HepG2 (cell line): Measurements from ENCODE around the gene ATG16L2. TPM values are rescaled to one million over a fixed set of nuclear protein-coding genes. Genes with fewer than 3 reads are reported as not detected.
A peak's percentile ranks its signal among the peaks of the same experiment; 100 is the strongest.

Experiments
- DNMT3B ChIP-seq: conservative IDR thresholded peaks from 2 replicates; pipeline ENCODE4 v1.6.1; 2016; ENCODE audit warnings: missing biosample characterization, control low read depth
- GATAD1 ChIP-seq: IDR thresholded peaks from 2 replicates; pipeline ENCODE4 v1.6.1; 2016; ENCODE audit warnings: missing genetic modification reagents, missing compliant biosample characterization
- HDAC1 ChIP-seq: sonication (generic); formaldehyde crosslinking; IDR thresholded peaks from 2 replicates; pipeline ENCODE4 v1.5.1; 2020; ENCODE audit warnings: mild to moderate bottlenecking, missing genetic modification reagents
- JUND ChIP-seq: sonication (generic); formaldehyde crosslinking; IDR thresholded peaks from 2 replicates; pipeline ENCODE4 v1.8.0; 2022; ENCODE audit warnings: mild to moderate bottlenecking, missing genetic modification reagents
- MYC ChIP-seq: sonication (generic); formaldehyde crosslinking; IDR thresholded peaks from 2 replicates; pipeline ENCODE4 v1.9.0; 2021; ENCODE audit warnings: missing genetic modification reagents, borderline replicate concordance
- PITX1 ChIP-seq: sonication (generic); formaldehyde crosslinking; IDR thresholded peaks from 2 replicates; pipeline ENCODE4 v1.5.1; 2020; ENCODE audit warnings: mild to moderate bottlenecking, missing genetic modification reagents
- ZNF20 ChIP-seq: sonication (generic); formaldehyde crosslinking; IDR thresholded peaks from 2 replicates; pipeline ENCODE4 v1.4.0; 2020; ENCODE audit warnings: mild to moderate bottlenecking, moderate library complexity, missing genetic modification reagents
- ZNF276 ChIP-seq: sonication (generic); formaldehyde crosslinking; IDR thresholded peaks from 2 replicates; pipeline ENCODE4 v1.4.0; 2020; ENCODE audit warnings: mild to moderate bottlenecking, low read depth, missing genetic modification reagents
- ZNF292 ChIP-seq: sonication (generic); formaldehyde crosslinking; IDR thresholded peaks from 2 replicates; pipeline ENCODE4 v1.8.1; 2022; ENCODE audit warnings: mild to moderate bottlenecking, low read depth, missing genetic modification reagents, borderline replicate concordance
- ZNF34 ChIP-seq: sonication (generic); formaldehyde crosslinking; IDR thresholded peaks from 2 replicates; pipeline ENCODE4 v1.4.0; 2020; ENCODE audit warnings: mild to moderate bottlenecking, missing genetic modification reagents, borderline replicate concordance
- ZNF350 ChIP-seq: sonication (generic); formaldehyde crosslinking; IDR thresholded peaks from 2 replicates; pipeline ENCODE4 v1.4.0; 2020; ENCODE audit warnings: mild to moderate bottlenecking, low read depth, missing genetic modification reagents, borderline replicate concordance
- polyA plus RNA-seq, 8 experiments: library from polyadenylated mRNA; depleted of rRNA in 3 of 8; stranded (reverse) in 7 of 8; unstranded in 1 of 8; fragments of >200 nt; fragmentation: Illumina TruSeq in 4 of 8; extraction: Trizol in 4 of 8; gene quantifications; 2 replicates each; pipeline versions ENCODE4 v1.2.1 to v1.2.3, GENCODE V29; 2011 to 2016; ENCODE audit warnings: low read depth in 4 of 8, missing spikeins in 1 of 8, mixed read lengths in 1 of 8; ENCODE audit not compliant: insufficient read depth in 1 of 8
- total RNA-seq, 5 experiments: library from RNA; depleted of rRNA; stranded (reverse); fragments of >200 nt; fragmentation: Illumina TruSeq; extraction: Trizol; gene quantifications; 2 replicates each; pipeline ENCODE4 v1.2.3, GENCODE V29; 2016; ENCODE audit warnings: low read depth in 1 of 5
- TF ChIP-seq, protein P1 (sequence below): sonication (generic); formaldehyde crosslinking; conservative IDR thresholded peaks from 2 replicates; pipeline ENCODE4 v1.5.0; 2020; ENCODE audit warnings: missing genetic modification reagents
- TF ChIP-seq, protein P2 (sequence below): IDR thresholded peaks from 2 replicates; pipeline ENCODE4 v1.6.1; 2016; ENCODE audit warnings: low read depth, borderline replicate concordance
- TF ChIP-seq, protein P3 (sequence below): sonication (generic); formaldehyde crosslinking; IDR thresholded peaks from 2 replicates; pipeline ENCODE4 v1.5.0; 2020; ENCODE audit warnings: mild to moderate bottlenecking, missing genetic modification reagents
- TF ChIP-seq, protein P4 (sequence below): sonication (generic); formaldehyde crosslinking; IDR thresholded peaks from 2 replicates; pipeline ENCODE4 v1.4.0; 2020; ENCODE audit warnings: missing genetic modification reagents
- TF ChIP-seq, protein P5 (sequence below): IDR thresholded peaks from 2 replicates; pipeline ENCODE4 v1.6.1; 2016; ENCODE audit warnings: low read depth, control low read depth

Gene ATG16L2
- total and polyA plus RNA-seq, 2 of the 13 experiments (the other 11 are each of a cell fraction or from before 2014, with no cell fraction given) = 6.2 to 14.8 TPM

- 0 out of 2 replicates have a peak, but pooled peaks have one; percentile 3 for TF ChIP-seq GATAD1 (CRISPR knock-in tag)
- no peak for TF ChIP-seq DNMT3B (CRISPR knock-in tag)
- TF ChIP-seq HDAC1 (CRISPR knock-in tag) = peak; percentile 65
- no peak for TF ChIP-seq ZNF276 (CRISPR knock-in tag)
- TF ChIP-seq, protein P1, sequence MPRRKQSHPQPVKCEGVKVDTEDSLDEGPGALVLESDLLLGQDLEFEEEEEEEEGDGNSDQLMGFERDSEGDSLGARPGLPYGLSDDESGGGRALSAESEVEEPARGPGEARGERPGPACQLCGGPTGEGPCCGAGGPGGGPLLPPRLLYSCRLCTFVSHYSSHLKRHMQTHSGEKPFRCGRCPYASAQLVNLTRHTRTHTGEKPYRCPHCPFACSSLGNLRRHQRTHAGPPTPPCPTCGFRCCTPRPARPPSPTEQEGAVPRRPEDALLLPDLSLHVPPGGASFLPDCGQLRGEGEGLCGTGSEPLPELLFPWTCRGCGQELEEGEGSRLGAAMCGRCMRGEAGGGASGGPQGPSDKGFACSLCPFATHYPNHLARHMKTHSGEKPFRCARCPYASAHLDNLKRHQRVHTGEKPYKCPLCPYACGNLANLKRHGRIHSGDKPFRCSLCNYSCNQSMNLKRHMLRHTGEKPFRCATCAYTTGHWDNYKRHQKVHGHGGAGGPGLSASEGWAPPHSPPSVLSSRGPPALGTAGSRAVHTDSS (CRISPR knock-in tag) = 0 out of 2 replicates have a peak, but pooled peaks have one; percentile 68
- no peak for TF ChIP-seq ZNF20
- TF ChIP-seq ZNF34 (CRISPR knock-in tag) = no peak
- TF ChIP-seq MYC (CRISPR knock-in tag) = peak; percentile 52; the same call in 1 of the 2 replicates
- peak; percentile 75 for TF ChIP-seq PITX1
- TF ChIP-seq, protein P2, sequence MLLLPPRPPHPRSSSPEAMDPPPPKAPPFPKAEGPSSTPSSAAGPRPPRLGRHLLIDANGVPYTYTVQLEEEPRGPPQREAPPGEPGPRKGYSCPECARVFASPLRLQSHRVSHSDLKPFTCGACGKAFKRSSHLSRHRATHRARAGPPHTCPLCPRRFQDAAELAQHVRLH (CRISPR knock-in tag) = 0 out of 2 replicates have a peak, but pooled peaks have one; percentile 30
- TF ChIP-seq ZNF292 = peak; percentile 86
- TF ChIP-seq JUND (CRISPR knock-in tag) = 0 out of 2 replicates have a peak, but pooled peaks have one; percentile 20
- TF ChIP-seq, protein P3, sequence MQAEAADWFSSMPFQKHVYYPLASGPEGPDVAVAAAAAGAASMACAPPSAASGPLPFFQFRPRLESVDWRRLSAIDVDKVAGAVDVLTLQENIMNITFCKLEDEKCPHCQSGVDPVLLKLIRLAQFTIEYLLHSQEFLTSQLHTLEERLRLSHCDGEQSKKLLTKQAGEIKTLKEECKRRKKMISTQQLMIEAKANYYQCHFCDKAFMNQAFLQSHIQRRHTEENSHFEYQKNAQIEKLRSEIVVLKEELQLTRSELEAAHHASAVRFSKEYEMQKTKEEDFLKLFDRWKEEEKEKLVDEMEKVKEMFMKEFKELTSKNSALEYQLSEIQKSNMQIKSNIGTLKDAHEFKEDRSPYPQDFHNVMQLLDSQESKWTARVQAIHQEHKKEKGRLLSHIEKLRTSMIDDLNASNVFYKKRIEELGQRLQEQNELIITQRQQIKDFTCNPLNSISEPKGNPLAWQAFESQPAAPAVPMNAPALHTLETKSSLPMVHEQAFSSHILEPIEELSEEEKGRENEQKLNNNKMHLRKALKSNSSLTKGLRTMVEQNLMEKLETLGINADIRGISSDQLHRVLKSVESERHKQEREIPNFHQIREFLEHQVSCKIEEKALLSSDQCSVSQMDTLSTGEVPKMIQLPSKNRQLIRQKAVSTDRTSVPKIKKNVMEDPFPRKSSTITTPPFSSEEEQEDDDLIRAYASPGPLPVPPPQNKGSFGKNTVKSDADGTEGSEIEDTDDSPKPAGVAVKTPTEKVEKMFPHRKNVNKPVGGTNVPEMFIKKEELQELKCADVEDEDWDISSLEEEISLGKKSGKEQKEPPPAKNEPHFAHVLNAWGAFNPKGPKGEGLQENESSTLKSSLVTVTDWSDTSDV (CRISPR knock-in tag) = peak; percentile 45; the same call in 1 of the 2 replicates
- TF ChIP-seq, protein P4, sequence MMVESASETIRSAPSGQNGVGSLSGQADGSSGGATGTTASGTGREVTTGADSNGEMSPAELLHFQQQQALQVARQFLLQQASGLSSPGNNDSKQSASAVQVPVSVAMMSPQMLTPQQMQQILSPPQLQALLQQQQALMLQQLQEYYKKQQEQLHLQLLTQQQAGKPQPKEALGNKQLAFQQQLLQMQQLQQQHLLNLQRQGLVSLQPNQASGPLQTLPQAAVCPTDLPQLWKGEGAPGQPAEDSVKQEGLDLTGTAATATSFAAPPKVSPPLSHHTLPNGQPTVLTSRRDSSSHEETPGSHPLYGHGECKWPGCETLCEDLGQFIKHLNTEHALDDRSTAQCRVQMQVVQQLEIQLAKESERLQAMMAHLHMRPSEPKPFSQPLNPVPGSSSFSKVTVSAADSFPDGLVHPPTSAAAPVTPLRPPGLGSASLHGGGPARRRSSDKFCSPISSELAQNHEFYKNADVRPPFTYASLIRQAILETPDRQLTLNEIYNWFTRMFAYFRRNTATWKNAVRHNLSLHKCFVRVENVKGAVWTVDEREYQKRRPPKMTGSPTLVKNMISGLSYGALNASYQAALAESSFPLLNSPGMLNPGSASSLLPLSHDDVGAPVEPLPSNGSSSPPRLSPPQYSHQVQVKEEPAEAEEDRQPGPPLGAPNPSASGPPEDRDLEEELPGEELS (CRISPR knock-in tag) = peak; percentile 17; the same call in 1 of the 2 replicates
- TF ChIP-seq ZNF350 (CRISPR knock-in tag) = peak; percentile 32; the same call in 1 of the 2 replicates
- TF ChIP-seq, protein P5, sequence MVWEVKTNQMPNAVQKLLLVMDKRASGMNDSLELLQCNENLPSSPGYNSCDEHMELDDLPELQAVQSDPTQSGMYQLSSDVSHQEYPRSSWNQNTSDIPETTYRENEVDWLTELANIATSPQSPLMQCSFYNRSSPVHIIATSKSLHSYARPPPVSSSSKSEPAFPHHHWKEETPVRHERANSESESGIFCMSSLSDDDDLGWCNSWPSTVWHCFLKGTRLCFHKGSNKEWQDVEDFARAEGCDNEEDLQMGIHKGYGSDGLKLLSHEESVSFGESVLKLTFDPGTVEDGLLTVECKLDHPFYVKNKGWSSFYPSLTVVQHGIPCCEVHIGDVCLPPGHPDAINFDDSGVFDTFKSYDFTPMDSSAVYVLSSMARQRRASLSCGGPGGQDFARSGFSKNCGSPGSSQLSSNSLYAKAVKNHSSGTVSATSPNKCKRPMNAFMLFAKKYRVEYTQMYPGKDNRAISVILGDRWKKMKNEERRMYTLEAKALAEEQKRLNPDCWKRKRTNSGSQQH (CRISPR knock-in tag) = no peak
Observed at GRCh38 chr11:72782081-72782920, 31.9 kb upstream of the ATG16L2 start (continued).
